ENCODE measurements around the gene TRMT13. TPM values are rescaled to one million over a fixed set of nuclear protein-coding genes. Genes with fewer than 3 reads are reported as not detected.

The TRMT13 gene
- total and polyA plus RNA-seq, 3 experiments from 2014 or later = 9.2 to 27.2 (median 24.9) TPM

DNA sequence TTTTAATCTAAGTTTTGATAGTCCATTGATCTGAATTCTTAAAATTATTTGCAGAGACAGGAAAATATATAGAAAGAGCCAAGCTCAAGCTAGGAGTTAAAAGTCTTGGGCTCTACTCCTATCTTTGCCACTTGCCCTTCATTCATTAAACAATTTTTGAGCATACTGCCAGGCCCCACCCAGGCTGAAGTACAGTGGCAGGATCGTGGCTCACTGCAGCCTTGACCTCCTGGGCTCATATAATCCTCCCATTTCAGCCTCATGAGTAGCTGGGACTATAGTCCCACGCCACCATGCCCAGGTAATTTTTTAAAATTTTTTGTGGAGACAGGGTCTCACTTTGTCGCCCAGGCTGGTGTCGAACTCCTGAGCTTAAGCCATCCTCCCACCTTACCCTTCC is 8.2 kb downstream of the TRMT13 start:
- H3K27ac Mint-ChIP-seq = peak overlapping the region in 2 of 8 donors; percentile 24 to 83
- ChIA-PET CTCF (no interaction called here), POLR2A (no interaction called here)
- Histone ChIP-seq H3K4me1 (ENCODE audit: insufficient read depth, low read length) (no peaks in the 10 kb centered on the region), H3K27me3 (ENCODE audit: insufficient read depth, low read length, poor library complexity, severe bottlenecking) (no peaks in the 10 kb centered on the region), H3K4me3 (ENCODE audit: low read length) (no peak overlapping the region), H3K27ac (ENCODE audit: low read depth, low read length) (no peak overlapping the region), H3K9me3 (ENCODE audit: low read length) (no peaks in the 10 kb centered on the region), H3K36me3 (ENCODE audit: insufficient read depth, low read length) (peaks cover 48% of the 10 kb centered on the region)
- no peaks in the 10 kb centered on the region for H3K9me3 Mint-ChIP-seq
- DNase-seq = no peak
- peaks cover 7 to 82% (median 36%) of the 10 kb centered on the region in 3 donors for H3K36me3 Mint-ChIP-seq
- peaks cover 6 to 26% (median 15%) of the 10 kb centered on the region in 3 donors for H3K4me1 Mint-ChIP-seq
- H3K4me3 Mint-ChIP-seq = no peak overlapping the region
- no peaks in the 10 kb centered on the region for H3K27me3 Mint-ChIP-seq

GRCh38 chr1:100142343-100142742 is 9.4 kb downstream of the TRMT13 start:
- no peak overlapping the region for H3K4me3 Mint-ChIP-seq
- peaks cover 4 to 26% (median 12%) of the 10 kb centered on the region in 3 donors for H3K4me1 Mint-ChIP-seq
- Histone ChIP-seq H3K27ac (ENCODE audit: low read depth, low read length) (no peak overlapping the region), H3K4me3 (ENCODE audit: low read length) (no peak overlapping the region), H3K4me1 (ENCODE audit: insufficient read depth, low read length) (no peaks in the 10 kb centered on the region), H3K36me3 (ENCODE audit: insufficient read depth, low read length) (peaks cover 47% of the 10 kb centered on the region), H3K9me3 (ENCODE audit: low read length) (no peaks in the 10 kb centered on the region), H3K27me3 (ENCODE audit: insufficient read depth, low read length, poor library complexity, severe bottlenecking) (no peaks in the 10 kb centered on the region)
- ChIA-PET POLR2A (no interaction called here), CTCF (no interaction called here)
- no peak for DNase-seq
- H3K27ac Mint-ChIP-seq = peak overlapping the region in 4 of 8 donors; percentile 41 to 67 (median 53)
- H3K27me3 Mint-ChIP-seq = no peaks in the 10 kb centered on the region
- no peaks in the 10 kb centered on the region for H3K9me3 Mint-ChIP-seq
- H3K36me3 Mint-ChIP-seq = peaks cover 7 to 78% (median 37%) of the 10 kb centered on the region in 3 donors

DNA sequence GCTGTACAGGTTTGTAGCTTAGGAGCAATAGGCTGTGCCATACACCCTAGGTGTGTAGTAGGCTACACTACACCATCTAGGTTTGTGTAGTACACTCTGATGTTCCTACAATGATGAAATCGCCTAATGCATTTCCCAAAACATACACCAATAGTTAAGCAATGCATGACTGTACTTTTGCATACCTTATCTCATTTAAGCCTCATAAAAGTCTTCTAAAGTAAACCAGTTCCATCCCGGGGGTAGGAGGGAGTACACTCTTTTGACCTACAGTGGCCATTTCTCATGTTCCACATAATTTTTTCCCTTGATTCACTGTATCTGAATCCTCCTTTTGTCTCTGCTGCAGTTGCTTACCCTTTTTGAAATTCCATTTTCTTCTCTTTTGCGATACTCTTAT is 12.2 kb downstream of the TRMT13 start:
- no peak for DNase-seq
- Mint-ChIP-seq H3K27me3 (no peaks in the 10 kb centered on the region), H3K9me3 (no peaks in the 10 kb centered on the region), H3K36me3 (peaks cover 7 to 76% (median 39%) of the 10 kb centered on the region in 3 donors), H3K27ac (no peak overlapping the region), H3K4me3 (no peak overlapping the region), H3K4me1 (peaks cover 4 to 19% (median 9%) of the 10 kb centered on the region in 3 donors)
- H3K9me3 ChIP-seq (ENCODE audit: low read length) = no peaks in the 10 kb centered on the region
- no peaks in the 10 kb centered on the region for H3K4me1 ChIP-seq (ENCODE audit: insufficient read depth, low read length)
- H3K4me3 ChIP-seq (ENCODE audit: low read length) = no peak overlapping the region
- no peak overlapping the region for H3K27ac ChIP-seq (ENCODE audit: low read depth, low read length)
- peaks cover 26% of the 10 kb centered on the region for H3K36me3 ChIP-seq (ENCODE audit: insufficient read depth, low read length)
- no peaks in the 10 kb centered on the region for H3K27me3 ChIP-seq (ENCODE audit: insufficient read depth, low read length, poor library complexity, severe bottlenecking)
- CTCF ChIA-PET = no interaction called here
- POLR2A ChIA-PET = no interaction called here

DNA sequence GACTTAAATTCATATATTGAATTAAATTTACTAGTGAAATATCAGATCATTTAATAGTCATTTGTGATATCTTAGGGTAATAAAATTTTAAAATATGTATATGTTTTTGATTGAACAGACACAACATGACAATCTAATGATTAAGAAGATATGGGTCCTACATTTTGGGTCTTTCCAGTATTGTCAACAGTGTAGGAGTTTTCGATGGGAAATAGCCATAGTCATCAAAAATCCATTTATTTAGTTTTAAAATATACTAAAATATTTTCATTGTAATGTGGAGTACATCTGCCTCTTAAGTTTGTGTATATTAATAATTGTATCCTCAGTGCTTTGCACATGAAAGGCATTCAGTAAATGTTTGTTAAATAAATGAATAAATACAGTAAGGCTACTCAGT is 14.0 kb downstream of the TRMT13 start:
- H3K36me3 ChIP-seq (ENCODE audit: insufficient read depth, low read length) = peaks cover 18% of the 10 kb centered on the region
- peaks cover 4 to 15% (median 5%) of the 10 kb centered on the region in 3 donors for H3K4me1 Mint-ChIP-seq
- CTCF ChIA-PET = no interaction called here
- H3K4me3 ChIP-seq (ENCODE audit: low read length) = no peak overlapping the region
- peaks cover 6 to 66% (median 33%) of the 10 kb centered on the region in 3 donors for H3K36me3 Mint-ChIP-seq
- H3K27ac ChIP-seq (ENCODE audit: low read depth, low read length) = no peak overlapping the region
- no peaks in the 10 kb centered on the region for H3K9me3 Mint-ChIP-seq
- no peaks in the 10 kb centered on the region for H3K9me3 ChIP-seq (ENCODE audit: low read length)
- POLR2A ChIA-PET = no interaction called here
- H3K27me3 Mint-ChIP-seq = no peaks in the 10 kb centered on the region
- no peak overlapping the region for H3K4me3 Mint-ChIP-seq
- no peak for DNase-seq
- no peaks in the 10 kb centered on the region for H3K27me3 ChIP-seq (ENCODE audit: insufficient read depth, low read length, poor library complexity, severe bottlenecking)
- H3K27ac Mint-ChIP-seq = no peak overlapping the region
- H3K4me1 ChIP-seq (ENCODE audit: insufficient read depth, low read length) = no peaks in the 10 kb centered on the region

GRCh38 chr1:100147875-100148274 is 14.9 kb downstream of the TRMT13 start:
- Histone ChIP-seq H3K36me3 (ENCODE audit: insufficient read depth, low read length) (peaks cover 13% of the 10 kb centered on the region), H3K4me1 (ENCODE audit: insufficient read depth, low read length) (no peaks in the 10 kb centered on the region), H3K27ac (ENCODE audit: low read depth, low read length) (no peak overlapping the region), H3K9me3 (ENCODE audit: low read length) (no peaks in the 10 kb centered on the region), H3K27me3 (ENCODE audit: insufficient read depth, low read length, poor library complexity, severe bottlenecking) (no peaks in the 10 kb centered on the region), H3K4me3 (ENCODE audit: low read length) (no peak overlapping the region)
- peaks cover 0 to 58% (median 25%) of the 10 kb centered on the region in 3 donors for H3K36me3 Mint-ChIP-seq
- H3K27ac Mint-ChIP-seq = peak overlapping the region in 3 of 8 donors; percentile 59 to 73 (median 66)
- H3K27me3 Mint-ChIP-seq = no peaks in the 10 kb centered on the region
- peaks cover 5 to 13% (median 7%) of the 10 kb centered on the region in 3 donors for H3K4me1 Mint-ChIP-seq
- POLR2A ChIA-PET = no interaction called here
- H3K9me3 Mint-ChIP-seq = no peaks in the 10 kb centered on the region
- CTCF ChIA-PET = no interaction called here
- no peak for DNase-seq
- no peak overlapping the region for H3K4me3 Mint-ChIP-seq

- no peaks in the 10 kb centered on the region for H3K27me3 ChIP-seq (ENCODE audit: insufficient read depth, low read length, poor library complexity, severe bottlenecking)
- Mint-ChIP-seq H3K27ac (peak overlapping the region in 4 of 8 donors; percentile 24 to 95 (median 58)), H3K27me3 (no peaks in the 10 kb centered on the region), H3K4me3 (no peak overlapping the region), H3K36me3 (peaks cover 0 to 27% (median 13%) of the 10 kb centered on the region in 3 donors), H3K9me3 (no peaks in the 10 kb centered on the region), H3K4me1 (peaks cover 5 to 10% (median 8%) of the 10 kb centered on the region in 3 donors)
- CTCF ChIA-PET = no interaction called here
- H3K36me3 ChIP-seq (ENCODE audit: insufficient read depth, low read length) = no peaks in the 10 kb centered on the region
- H3K4me1 ChIP-seq (ENCODE audit: insufficient read depth, low read length) = no peaks in the 10 kb centered on the region
- no peak overlapping the region for H3K4me3 ChIP-seq (ENCODE audit: low read length)
- POLR2A ChIA-PET = interaction anchor here (1.1 kb wide), 1 partner anchor 272 kb away, joined by 3 read pairs; no protein-coding TSS in a partner anchor
- no peaks in the 10 kb centered on the region for H3K9me3 ChIP-seq (ENCODE audit: low read length)
- no peak overlapping the region for H3K27ac ChIP-seq (ENCODE audit: low read depth, low read length)
- DNase-seq = no peak
Measured at GRCh38 chr1:100151679-100152078, 18.7 kb downstream of the TRMT13 start.

DNA sequence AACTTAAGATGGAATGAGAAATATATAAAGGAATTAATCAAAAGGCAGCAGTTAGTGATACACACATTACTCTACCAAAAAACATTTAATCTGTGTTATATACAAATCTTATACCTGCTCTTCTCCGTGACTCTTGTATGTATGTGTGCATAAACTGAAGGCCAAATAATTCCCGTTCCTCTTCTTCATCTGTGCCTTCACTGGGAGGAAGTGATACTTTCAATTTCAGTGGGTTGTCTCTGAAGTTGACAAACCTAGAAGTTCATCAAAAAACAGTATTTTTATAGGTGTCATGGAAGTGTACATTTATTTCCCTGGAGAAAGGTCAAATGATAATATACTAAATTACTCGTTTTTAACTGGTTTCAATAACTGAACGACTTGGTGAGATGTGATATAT is 19.3 kb downstream of the TRMT13 start:
- H3K4me1 ChIP-seq (ENCODE audit: insufficient read depth, low read length) = no peaks in the 10 kb centered on the region
- Mint-ChIP-seq H3K27me3 (no peaks in the 10 kb centered on the region), H3K4me3 (no peak overlapping the region), H3K27ac (peak overlapping the region in 7 of 8 donors; percentile 11 to 95 (median 38)), H3K4me1 (peaks cover 5 to 10% (median 8%) of the 10 kb centered on the region in 3 donors), H3K9me3 (no peaks in the 10 kb centered on the region), H3K36me3 (peaks cover 0 to 25% (median 12%) of the 10 kb centered on the region in 3 donors)
- H3K36me3 ChIP-seq (ENCODE audit: insufficient read depth, low read length) = no peaks in the 10 kb centered on the region
- no peak for DNase-seq
- CTCF ChIA-PET = no interaction called here
- no peak overlapping the region for H3K27ac ChIP-seq (ENCODE audit: low read depth, low read length)
- POLR2A ChIA-PET = no interaction called here
- H3K9me3 ChIP-seq (ENCODE audit: low read length) = no peaks in the 10 kb centered on the region
- H3K27me3 ChIP-seq (ENCODE audit: insufficient read depth, low read length, poor library complexity, severe bottlenecking) = no peaks in the 10 kb centered on the region
- H3K4me3 ChIP-seq (ENCODE audit: low read length) = no peak overlapping the region

GRCh38 chr1:100162881-100163280 is 29.9 kb downstream of the TRMT13 start:
- Histone ChIP-seq H3K4me1 (ENCODE audit: insufficient read depth, low read length) (no peaks in the 10 kb centered on the region), H3K27ac (ENCODE audit: low read depth, low read length) (no peak overlapping the region), H3K4me3 (ENCODE audit: low read length) (no peak overlapping the region), H3K9me3 (ENCODE audit: low read length) (no peaks in the 10 kb centered on the region), H3K27me3 (ENCODE audit: insufficient read depth, low read length, poor library complexity, severe bottlenecking) (no peaks in the 10 kb centered on the region), H3K36me3 (ENCODE audit: insufficient read depth, low read length) (no peaks in the 10 kb centered on the region)
- ChIA-PET POLR2A (no interaction called here), CTCF (no interaction called here)
- Mint-ChIP-seq H3K27ac (no peak overlapping the region), H3K4me3 (no peak overlapping the region), H3K36me3 (peaks cover 0 to 13% (median 0%) of the 10 kb centered on the region in 3 donors), H3K4me1 (no peaks in the 10 kb centered on the region), H3K27me3 (peaks cover 0 to 3% of the 10 kb centered on the region in 2 donors), H3K9me3 (no peaks in the 10 kb centered on the region)
- DNase-seq = no peak

All from CD8-positive, alpha-beta memory T cell (primary cell).